ENCODE data around the gene ZNF143.

GRCh38 chr11:9516113-9516512, 55.3 kb downstream of the ZNF143 start:
- TF ChIP-seq POLR2A (IDR thresholded peaks at IDR 0.05; ENCODE audit: low read depth): no peak
- TF ChIP-seq POLR2AphosphoS5 (IDR thresholded peaks at IDR 0.05): no peak
- TF ChIP-seq CTCF (IDR thresholded peaks at IDR 0.05): no peak
- TF ChIP-seq EP300 (IDR thresholded peaks at IDR 0.05): no peak
